CD4-positive, alpha-beta T cell treated with Interferon gamma for 1 hour (primary cell): ENCODE data around the gene TMEM259.

Source experiments
- DNase-seq: peaks from one replicate; pipeline ENCODE4 v3.0.0-alpha.2; 2020

TMEM259 gene

DNA sequence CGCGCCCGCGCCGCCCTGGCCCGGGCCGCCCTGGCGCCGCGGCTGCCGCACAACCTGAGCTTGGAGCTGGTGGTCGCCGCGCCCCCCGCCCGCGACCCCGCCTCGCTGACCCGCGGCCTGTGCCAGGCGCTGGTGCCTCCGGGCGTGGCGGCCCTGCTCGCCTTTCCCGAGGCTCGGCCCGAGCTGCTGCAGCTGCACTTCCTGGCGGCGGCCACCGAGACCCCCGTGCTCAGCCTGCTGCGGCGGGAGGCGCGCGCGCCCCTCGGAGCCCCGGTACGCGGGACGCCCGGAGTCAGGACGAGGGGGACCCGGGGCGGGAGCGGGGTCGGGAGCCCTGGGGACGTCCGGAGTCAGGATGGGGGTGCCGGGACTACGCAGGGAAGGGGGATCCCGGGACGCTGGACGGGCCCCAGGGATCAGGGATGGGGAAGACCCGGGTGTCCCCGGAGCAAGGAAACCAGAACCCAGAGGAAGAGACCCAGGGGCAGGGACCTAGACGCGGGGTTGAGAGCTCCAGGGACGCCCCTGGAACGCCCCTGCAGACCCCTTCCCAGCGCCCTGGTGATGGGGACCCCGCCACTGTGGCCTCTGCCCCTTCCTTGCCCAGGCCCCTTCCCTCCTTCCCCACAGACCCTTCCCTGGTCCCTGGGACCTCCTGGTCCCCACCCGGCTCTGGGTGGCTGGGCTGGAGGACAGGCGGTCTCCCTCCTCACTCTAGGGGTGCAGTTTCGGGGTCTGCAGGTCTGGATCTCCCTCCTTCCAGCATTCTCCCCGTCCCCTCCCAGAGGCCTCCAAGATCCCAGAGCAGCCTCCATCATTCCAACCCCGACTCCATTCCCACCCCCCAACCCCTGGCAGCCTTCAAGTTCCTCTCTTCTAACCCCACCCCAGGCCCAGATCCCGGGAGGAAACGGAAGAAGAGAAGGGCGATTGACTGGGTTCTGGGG lies 20.1 kb downstream of the TMEM259 start:
- DNase-seq = no peak

DNA sequence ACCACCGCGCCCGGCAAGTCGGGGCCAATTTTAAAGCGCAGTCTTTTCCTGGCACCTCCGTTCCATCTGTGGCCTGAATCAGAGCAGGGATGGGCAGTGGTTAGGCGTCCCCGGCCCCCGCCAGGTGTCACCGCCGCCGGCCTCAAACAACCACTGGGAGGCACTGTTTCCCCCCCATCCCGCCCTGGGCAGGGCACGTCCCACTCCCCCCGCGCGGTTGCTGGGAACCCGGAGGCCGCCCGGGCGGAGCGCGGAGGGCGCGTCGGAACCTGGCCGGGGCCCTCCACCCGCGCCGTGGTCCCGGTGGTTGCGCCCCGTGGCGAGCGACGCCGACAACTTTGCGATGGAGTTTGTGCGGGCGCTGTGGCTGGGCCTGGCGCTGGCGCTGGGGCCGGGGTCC lies 20.8 kb downstream of the TMEM259 start, which contains the start of gene GRIN3B:
Gene GRIN3B, plus strand, starts transcription at position 325 of the 400 bp plus-strand sequence. Its CDS starts 19 bp downstream, at position 344.
- peak; percentile 65 for DNase-seq

DNA sequence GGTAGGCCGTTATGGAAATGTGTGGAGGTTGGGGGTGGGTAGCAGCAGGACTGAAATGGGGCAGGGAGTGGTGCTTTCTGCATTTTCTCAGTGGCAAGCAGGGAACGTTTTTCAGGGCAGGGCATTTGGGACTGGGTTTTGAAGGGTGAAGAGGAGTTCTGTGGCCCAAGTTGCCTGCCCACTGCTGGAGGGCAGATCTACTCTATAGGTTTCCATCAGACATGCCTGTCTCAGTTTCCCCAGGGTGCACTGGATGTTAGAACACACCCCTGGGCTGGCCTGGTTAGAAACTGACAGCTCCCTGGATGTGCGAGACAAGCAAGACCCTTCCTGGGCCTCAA lies 21.6 kb downstream of the TMEM259 start:
- no peak for DNase-seq

DNA sequence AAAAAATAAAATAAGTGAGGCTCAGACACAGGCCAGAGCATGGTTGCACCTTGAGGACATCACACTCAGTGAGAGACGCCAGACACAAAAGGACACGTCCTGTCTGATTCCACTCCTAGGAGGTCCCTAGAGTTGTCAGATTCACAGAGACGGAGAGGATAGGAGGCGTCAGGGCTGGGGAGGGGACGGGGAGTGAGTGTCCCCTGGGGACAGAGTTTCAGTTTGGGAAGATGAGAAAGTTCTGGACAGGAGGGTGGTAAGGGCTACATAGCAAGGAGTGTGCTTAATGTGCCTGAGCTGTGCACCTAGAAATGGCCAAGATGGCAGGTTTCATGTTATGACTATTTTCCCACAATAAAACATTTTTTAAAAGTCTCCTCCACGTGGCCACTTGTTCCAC lies 22.9 kb downstream of the TMEM259 start:
- DNase-seq = no peak

DNA sequence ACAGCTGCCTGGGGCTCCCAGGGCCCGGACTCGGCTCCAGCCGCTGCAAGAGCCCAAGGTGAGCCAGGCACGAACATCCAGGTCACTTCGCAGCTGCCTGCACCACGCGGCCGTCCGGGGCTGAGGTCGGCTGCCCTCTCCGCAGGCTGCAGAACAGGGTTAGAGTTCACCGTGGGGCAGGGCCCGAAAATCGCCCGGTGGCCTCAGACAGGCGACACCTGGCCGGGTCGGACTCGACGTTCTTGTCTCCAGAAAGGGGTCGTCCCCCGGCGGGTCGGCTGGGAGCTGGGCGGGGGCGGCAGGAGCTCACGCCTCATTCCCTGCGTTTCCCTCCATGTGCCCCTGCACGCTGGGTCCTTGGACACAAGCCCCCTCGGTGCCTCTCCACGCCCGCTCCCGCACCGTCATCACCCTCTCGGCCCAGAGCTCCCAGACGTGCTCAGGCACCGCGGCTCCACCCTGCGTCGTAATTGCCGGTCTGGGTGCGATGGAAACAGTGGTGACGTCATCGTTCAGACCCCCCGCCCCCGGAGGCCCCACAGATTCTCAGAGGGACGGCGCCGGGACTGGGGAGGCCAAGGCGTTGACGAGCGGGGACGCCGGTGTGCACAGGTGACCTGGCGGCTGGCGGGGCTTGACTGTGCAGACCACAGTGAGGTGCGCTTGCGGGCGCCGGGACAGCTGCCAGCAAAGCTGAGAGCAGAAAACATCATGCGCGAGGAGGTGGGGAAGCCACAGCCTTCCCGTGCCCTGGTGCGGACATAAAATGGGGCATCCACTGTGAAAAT lies 24.7 kb downstream of the TMEM259 start:
- DNase-seq = peak; percentile 88

DNA sequence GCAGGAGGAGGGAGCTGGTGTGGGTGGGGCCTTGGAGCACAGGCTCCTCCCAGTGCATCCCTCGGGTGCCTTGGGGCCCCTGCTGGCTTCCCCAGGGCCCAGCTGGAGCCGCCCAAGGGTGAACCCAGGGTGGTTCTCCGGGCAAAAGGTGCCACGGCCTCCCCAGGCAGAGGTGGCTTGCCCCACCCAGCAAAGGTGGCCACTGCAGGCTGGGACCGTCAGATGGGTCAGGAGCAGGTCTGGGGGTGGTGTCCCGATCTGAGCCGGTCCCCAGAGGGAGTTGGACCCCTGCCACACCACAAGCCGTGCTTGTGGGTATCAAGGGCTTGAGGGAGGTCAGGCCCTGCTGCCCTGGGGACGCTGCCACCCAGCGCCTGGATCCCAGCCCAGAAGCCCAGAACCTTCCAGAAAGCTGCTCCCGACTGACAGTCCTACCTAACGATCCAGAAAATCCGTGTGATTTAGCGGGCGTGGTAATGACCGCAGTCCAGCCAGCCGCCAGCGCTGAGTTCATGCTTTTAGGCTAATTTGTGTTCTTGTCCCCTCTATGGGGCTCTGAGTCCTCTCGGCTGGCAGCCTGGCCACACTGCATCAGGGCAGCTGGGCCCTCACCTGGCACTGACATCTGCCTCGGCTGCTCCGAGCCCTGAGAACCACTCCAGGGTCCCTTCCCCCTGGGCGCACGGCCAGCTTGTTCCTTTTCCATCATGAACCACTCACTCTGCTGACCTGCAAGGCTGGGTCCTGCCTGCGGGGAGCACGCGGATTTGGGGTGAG lies 25.7 kb downstream of the TMEM259 start:
- no peak for DNase-seq

DNA sequence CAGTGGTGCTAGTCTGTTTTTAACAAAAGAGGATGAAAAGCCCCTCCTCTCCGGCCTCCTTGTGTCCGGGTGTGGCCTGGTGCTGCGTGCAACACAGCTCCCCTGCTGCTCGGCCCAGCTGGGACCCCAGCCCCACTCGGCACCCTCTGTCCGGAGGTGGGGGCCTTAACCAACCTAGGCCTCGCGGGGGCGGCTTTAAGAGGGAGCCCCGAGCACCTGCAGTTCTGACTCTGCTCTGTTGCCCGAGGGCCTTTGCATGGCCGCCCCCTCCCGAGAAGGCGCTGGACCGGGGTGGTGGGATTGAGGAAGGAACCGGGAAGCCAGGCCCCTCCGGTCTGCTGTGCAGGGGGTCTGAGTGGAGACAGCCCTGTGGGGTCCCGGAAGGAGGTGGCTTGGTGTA lies 26.4 kb downstream of the TMEM259 start:
- no peak for DNase-seq

DNA sequence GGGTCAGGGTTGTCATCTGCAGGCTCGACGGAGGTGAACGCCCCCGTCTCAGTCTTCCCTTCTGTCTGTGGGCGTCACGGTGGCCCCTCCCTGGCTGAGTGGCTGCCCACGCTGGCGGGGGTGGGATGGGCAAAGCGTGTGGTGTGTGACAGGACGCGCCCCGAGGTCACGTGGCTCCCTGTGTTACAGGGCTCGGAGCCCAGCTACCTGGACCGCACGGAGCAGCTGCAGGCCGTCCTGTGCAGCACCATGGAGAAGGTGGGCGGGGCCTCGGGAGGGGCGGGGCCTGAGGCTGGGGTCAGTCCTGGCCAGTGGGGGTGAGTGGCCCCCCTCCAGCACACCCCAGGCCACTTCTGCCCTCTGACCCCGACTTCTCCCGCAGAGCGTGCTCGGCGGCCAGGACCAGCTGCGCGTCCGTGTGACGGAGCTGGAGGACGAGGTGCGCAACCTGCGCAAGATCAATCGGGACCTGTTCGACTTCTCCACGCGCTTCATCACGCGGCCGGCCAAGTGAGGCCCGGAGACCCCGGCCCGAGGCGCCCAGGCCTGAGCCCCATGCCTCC lies 27.0 kb downstream of the TMEM259 start:
- no peak for DNase-seq

DNA sequence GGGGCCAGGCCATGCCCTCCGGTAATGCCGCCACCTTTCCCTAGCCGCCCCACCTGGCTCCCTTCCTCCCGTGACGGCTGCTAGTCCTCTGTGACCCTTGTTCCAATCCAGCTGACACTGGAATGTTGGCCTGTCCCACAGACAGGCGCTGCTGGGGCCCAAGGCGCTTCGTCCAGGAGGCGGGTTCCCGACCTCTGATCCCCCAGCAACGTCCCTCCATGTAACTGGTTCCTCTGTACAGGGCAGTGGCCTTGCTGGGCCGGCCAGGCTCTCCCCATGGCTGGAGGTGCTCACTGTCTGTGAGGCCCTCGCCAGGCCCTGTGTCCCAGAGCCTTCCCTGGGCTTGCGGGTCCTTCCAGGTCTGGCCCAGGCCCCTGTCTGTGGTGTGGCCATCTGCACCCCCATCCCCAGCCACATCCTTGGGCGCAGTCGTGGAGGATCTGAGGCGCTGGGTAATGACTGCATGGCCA lies 27.5 kb downstream of the TMEM259 start:
- no peak for DNase-seq

DNA sequence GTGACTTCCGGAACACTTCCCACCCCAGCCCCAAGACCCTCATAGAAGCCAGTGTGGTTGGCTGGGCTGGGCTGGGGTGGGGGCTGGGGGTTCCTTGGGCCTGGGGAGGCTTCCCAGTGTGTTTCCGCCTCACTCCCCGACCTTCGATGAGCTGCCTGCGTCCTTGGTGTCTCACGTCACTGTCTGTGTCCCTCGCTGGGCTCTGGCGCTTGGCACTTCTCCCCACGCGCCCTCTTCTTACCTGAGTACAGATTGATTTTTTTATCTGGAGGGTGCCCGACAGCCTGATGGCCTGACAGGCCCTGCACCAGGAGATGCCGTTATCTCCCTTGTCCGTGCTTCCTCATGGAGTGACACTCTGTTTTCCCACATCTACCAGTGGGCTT lies 28.3 kb downstream of the TMEM259 start:
- DNase-seq = no peak

DNA sequence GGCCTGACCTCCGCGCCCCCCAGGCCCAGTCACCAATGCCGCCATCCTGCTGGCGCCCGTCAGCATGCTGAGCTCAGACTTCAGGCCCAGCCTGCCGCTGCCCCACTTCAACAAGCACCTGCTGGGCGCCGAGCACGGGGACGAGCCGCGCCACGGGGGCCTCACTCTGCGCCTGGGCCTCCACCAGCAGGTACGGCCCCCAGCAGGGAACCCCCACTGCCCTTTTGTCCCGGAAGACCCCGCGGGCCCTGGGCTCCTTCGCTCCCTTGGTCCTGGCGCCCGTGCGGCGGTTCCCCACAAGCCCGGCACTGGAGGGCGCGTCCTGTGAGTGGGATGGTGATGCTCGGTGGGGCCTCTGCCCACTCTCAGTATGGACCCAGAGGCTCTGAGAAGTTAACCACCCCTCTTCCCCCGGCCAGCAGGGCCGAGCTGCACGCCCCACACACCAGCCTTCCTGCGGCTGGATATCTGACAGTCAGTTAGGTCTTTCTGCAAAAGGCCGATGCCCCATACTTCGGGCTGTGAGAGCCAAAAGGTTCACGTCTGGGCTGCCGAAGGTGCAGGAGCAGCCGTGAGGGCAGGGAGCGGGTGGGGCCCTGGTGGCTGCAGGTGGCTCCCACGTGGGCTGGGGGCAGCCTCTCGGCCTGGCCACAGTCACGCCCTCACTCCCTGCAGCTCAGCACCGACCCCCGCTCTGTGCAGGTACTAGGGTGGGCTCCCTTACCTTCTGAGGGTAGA lies 28.8 kb downstream of the TMEM259 start:
- DNase-seq = no peak

DNA sequence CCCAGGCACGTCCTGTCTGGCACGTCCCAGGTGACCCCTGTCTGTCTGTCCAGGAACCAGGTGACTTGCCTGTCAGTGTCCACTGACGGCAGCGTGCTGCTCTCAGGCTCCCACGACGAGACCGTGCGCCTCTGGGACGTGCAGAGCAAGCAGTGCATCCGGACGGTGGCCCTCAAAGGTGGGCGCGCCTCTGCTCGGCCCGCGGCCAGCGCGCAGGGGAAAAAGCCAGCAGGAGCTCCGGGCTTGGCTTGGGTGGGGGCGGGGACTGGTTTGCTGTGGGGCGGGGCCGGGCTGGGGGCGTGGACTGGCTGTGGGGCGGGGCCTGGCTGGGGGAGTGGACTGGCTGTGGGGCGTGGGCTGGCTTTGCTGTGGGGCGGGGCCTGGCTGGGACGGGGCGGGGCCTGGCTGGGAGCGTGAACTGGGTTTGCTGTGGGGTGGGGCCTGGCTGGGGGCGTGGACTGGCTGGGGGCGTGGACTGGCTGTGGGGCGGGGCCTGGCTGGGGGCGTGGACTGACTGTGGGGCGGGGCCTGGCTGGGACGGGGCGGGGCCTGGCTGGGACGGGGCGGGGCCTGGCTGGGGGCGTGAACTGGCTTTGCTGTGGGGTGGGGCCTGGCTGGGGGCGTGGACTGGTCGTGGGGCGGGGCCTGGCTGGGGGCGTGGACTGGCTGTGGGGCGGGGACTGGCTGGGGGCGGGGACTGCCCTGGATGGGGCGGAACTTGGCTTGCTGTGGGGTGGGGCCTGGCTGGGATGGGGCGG lies 29.6 kb downstream of the TMEM259 start:
- peak; percentile 39 for DNase-seq

DNA sequence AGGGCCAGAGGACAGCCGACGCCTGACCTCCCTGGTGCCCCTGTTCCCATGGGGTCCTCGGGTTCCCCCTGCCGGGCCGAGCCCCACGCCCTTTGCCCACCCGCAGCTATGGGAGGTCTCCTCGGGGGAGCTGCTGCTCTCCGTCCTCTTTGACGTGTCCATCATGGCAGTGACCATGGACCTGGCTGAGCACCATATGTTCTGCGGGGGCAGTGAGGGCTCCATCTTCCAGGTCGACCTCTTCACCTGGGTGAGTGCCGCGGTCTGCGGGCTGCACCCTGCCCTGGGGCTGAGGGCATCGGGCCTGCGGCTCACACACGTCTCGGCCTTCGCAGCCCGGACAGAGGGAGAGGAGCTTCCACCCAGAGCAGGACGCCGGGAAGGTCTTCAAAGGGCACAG lies 30.2 kb downstream of the TMEM259 start:
- DNase-seq = no peak

DNA sequence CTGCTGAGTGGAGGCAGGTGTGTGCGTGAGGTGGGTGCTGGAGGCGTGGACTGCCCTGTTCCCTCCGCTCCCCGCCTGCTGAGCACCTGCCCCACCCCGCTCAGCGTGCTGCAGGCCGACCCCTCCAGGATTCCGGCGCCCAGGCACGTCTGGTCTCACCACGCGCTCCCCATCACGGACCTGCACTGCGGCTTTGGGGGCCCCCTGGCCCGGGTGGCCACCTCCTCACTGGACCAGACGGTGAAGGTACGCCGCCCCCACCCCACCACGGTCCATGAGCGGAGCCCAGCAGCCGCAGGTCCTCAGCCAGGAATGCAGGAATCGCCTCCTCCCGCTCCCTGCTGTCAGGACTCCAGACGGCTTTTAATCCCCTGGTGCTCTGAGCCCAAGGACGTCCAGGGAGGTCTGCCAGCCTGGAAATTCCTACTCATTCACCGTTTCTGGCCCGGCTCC lies 30.8 kb downstream of the TMEM259 start:
- no peak for DNase-seq

DNA sequence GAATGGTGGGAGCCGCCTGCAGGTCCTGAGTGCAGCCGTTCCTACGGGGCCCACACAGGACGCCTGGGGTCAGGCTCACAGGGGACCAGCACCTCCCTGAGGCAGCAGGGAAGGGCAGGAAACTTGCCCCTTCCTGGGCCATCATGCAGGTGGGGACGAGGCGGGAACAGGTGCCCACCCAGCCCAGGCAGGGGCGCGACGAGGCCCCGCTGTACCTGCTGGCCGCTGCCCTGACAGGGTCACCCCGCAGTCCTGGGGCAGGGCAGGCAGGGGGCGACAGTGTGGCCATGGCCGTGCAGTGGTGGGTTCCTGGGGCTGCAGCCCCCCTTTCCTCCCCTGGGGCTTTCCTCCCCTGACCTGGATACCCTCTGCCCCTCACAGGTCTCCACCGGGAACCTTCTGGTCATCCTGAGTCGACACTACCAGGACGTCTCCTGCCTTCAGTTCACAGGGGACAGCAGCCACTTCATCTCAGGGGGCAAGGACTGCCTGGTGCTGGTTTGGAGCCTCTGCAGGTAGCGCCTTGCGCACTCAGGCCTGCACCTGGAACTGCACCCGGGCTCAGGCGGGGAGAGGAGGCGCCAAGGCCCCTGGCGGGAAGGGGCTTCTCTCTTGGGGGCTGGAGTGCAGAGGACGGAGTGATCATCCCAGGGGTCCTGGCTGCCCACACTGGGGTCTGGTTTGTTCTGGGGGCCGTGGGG lies 31.4 kb downstream of the TMEM259 start:
- DNase-seq = no peak

DNA sequence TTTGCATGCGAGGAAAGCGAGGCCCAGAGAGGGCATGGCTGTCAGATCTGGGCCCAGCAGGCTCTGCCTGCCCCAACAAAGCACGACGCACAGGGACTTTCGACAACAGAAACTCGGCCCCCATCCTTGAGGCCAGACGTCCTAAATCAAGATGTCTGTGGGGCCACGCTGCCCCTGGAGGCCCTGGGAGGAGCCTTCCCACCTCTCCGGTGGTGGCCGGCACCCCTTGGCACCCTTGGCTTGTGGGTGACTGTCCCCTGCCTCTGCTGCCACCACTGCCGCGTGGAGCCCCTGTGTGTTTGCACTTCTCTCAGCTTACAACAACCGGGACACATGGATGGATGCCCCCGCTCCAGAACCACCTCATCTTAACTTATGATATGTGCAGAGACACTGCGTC lies 32.4 kb downstream of the TMEM259 start:
- no peak for DNase-seq

DNA sequence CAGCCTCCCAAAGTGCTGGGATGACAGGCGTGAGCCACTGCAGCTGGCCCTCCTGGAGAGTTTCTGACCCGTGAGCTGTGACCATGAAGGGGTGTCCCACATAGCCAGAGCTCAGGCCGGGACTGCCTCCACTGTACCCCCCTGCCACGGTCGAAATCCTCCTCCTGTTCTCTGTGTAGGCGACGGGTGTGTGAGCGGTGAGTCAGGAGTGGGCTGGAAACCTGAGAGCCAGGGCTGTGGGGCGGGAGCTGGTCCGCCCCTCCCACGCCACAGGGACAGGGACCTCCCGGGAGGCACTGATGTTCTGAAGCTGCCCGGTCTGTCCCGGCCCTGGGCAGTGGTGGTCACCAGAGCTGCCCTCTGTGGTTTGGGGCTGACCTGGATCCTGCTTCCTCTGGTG lies 32.8 kb downstream of the TMEM259 start:
- no peak for DNase-seq

DNA sequence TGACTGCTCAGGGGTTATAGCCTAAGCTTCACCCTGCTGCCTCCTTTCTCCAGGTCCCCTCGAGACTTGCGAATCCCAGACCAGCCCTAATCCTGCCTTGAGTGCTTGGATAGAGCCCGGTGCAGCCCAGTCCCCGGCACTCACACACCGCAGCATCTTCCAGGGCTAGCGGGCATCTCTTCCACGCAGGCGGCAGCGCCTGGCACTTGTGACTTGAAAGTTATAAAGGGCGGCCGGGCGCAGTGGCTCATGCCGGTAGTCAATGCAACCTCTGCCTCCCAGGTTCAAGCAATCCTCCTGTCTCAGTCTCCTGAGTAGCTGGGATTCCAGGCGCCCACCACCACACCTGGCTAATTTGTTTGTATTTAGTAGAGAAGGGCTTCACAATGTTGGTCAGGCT lies 34.8 kb downstream of the TMEM259 start:
- DNase-seq = no peak

DNA sequence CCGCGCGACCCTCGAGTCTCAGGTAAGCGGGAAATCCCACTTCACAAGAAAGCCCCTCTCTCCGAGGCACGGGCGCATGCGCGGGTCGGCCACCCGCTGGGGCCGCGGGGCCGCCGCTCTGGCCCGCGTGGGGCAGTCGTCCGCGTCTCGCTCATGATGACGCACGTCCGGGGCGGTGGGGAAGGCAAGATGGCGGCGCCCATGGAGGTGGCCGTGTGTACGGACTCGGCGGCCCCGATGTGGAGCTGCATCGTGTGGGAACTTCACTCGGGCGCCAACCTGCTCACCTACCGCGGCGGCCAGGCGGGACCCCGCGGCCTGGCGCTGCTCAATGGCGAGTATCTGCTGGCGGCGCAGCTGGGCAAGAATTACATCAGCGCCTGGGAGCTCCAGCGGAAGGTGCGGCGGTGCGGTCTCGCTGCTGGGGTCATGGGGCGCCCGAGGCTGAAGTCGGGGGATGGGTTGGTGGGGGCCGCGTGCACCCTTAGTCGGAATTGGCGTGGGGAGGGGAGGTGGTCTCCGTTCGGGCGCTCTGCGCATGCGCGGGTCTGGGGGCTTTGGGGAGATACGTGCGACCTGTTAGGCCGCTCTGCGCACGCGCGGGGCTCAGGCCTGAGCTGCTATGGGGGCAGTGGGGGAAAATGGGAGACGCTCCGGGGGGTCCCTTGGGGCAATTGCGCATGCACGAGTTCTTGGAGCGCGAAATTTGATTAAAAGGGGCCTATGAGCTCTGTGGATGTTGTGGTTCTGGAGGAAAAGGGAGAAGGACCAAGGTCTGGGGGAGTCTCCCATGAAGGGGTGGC lies 36.6 kb downstream of the TMEM259 start, which contains the start of gene WDR18:
Gene WDR18, plus strand, starts transcription at position 181 of the 803 bp plus-strand sequence. Its CDS starts 9 bp downstream, at position 190.
- DNase-seq = peak; percentile 88
